22Rv1 (cell line): ENCODE measurements around the gene NPAS2.

Source experiments
- ZFX ChIP-seq: fragments of 450-650 bp; IDR thresholded peaks from 2 replicates; pipeline ENCODE4 v1.6.1; 2017; ENCODE audit warnings: antibody characterized with exemption, borderline replicate concordance
- TF ChIP-seq, protein P1 (sequence below): fragments of 450-650 bp; IDR thresholded peaks from 2 replicates; pipeline ENCODE4 v1.5.1; 2017; ENCODE audit warnings: mild to moderate bottlenecking

DNA sequence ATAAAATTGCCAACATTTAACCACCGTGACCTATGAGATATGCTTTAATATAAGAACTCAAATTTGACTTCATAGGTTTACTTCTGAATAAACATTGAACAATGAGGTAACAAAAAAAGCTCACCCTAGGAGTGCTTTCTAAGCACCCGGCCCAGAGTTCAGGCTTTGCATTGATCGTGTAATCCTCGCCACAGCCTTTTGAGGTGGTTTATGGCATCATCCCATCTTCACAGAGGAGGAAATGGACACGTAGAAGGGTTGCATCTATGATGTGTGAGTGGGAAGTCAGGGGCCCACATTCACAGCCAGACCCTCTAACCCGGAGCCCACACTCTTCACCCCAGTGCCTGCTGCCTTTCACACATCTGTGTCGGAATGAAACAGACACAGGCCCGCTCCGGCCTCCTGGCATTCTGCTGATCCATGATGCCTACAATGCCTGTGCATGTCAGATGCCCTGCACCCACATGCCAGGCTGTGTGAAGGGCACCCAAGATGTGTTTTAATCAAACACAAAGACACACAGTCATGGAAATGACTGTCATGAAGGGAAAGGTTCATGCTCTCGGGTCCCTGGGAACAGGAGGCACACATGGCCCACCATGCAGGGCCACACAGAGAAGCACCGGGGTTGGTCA lies 133.6 kb downstream of the NPAS2 start:
- TF ChIP-seq, protein P1, sequence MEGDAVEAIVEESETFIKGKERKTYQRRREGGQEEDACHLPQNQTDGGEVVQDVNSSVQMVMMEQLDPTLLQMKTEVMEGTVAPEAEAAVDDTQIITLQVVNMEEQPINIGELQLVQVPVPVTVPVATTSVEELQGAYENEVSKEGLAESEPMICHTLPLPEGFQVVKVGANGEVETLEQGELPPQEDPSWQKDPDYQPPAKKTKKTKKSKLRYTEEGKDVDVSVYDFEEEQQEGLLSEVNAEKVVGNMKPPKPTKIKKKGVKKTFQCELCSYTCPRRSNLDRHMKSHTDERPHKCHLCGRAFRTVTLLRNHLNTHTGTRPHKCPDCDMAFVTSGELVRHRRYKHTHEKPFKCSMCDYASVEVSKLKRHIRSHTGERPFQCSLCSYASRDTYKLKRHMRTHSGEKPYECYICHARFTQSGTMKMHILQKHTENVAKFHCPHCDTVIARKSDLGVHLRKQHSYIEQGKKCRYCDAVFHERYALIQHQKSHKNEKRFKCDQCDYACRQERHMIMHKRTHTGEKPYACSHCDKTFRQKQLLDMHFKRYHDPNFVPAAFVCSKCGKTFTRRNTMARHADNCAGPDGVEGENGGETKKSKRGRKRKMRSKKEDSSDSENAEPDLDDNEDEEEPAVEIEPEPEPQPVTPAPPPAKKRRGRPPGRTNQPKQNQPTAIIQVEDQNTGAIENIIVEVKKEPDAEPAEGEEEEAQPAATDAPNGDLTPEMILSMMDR, result no peak
- no peak for TF ChIP-seq ZFX
